GM18508 (cell line): ENCODE results near the gene CD27.
"Not testable (repeated sequence)": the region's sequence is repeated elsewhere in the genome, so short reads cannot be mapped to it uniquely, and the experiment has no call there.

Experiments
- ATAC-seq: cut with Tn5 transposase; IDR thresholded peaks from one replicate; pipeline ENCODE4 v1.9.1; 2021; ENCODE audit warnings: moderate number of reproducible peaks; ENCODE audit not compliant: insufficient read depth, unreplicated experiment

CD27 gene

DNA sequence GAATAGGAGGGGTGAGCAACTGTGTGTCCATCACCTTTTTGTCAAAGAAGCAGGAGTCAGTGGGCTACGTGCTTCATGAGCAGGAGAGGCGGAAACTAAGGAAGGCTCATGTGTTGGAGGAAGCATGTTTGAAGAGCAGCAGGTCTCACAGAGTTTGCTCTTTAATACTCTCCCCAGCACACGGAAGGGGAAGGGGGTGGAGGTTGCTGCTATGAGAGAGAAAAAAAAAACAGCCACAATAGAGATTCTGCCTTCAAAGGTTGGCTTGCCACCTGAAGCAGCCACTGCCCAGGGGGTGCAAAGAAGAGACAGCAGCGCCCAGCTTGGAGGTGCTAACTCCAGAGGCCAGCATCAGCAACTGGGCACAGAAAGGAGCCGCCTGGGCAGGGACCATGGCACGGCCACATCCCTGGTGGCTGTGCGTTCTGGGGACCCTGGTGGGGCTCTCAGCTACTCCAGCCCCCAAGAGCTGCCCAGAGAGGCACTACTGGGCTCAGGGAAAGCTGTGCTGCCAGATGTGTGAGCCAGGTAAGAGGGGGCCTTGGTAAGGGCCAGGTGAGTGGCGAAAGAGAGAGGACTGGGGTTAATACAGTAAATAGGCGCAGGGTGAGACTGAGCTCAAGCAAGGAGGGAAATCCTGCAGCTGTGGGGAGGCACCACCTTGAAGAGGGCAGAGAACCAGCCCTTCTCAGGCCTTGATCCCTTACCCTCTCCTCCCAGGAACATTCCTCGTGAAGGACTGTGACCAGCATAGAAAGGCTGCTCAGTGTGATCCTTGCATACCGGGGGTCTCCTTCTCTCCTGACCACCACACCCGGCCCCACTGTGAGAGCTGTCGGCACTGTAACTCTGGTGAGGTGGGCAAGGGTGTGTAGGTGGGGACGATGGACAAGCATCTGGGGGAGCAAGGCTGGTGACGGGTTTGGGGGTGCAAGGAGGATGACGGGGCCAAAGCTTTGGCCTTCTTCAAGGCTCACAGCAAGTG, at the start of gene CD27:
Gene CD27, plus strand, starts transcription at position 252 of the 985 bp plus-strand sequence. Its CDS starts 141 bp downstream, at position 393.
- ATAC-seq = no peak

DNA sequence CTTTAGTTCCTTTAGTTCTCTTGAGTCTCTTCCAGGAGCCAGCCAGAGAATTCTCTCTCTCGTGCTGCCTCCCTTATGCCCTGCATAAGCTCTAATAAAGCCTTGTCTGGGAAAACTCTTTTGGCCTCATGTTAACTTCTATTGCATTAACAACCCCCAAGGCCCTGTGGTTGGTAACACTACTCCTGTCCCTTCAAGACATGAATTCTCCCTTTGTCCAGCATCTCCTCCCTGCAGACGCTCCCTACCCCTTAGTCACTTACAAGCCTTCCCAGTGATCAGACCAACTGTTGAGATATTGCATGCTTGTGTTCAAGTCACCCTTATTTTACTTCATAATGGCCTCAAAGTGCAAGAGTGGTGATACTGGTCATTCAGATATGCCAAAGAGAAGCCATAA, 48.7 kb upstream of the CD27 start:
- ATAC-seq = no peak

DNA sequence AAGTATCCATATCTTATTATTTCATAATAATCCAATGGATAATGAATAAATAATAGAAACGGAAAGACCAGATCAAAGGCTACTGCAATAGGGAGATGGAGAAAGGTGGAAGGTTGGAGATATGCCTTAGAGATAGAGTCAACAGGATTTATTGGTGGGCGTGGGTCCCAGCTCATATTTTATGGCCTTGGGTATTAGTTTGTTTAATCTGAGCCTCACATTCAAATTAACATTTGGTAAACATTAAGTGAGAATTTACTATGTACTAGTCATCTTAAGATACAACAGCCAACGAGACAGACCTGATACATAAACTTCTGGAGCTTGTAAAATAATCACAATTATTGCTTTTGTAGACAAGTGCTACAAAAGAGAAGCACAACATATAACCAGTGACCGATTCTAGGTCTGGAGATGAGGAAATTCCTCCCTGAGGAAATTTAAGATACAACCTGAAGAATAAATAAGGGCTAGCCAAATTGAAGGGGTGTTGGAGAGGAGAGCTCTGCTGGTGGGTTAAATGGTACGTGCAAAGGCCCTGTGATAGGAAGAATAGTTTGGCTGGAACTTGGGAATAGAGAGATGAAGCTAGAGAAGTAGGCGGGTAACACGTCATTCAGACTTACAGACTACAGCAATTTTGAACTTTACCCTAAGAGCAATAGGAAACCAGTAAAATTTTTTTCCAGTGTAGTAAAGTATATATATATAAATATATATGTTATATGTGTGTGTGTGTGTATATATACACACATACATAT, 44.7 kb upstream of the CD27 start:
- no peak for ATAC-seq

DNA sequence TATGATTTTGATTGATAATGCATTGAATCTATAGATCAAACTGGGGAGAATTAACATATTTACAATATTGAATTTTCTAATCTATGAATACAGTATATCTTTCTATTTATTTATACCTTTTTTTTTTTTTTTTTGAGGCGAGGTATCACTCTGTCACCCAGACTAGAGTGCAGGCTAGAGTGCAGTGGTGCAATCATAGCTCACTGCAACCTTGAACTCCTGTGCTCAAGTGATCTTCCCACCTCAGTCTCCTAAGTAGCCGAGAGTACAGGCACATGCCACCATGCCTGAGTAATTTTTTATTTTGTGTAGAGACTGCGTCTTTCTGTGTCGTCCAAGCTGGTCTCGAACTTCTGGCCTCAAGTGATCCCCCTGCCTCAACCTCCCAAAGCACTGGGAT, 40.4 kb upstream of the CD27 start:
- no peak for ATAC-seq

DNA sequence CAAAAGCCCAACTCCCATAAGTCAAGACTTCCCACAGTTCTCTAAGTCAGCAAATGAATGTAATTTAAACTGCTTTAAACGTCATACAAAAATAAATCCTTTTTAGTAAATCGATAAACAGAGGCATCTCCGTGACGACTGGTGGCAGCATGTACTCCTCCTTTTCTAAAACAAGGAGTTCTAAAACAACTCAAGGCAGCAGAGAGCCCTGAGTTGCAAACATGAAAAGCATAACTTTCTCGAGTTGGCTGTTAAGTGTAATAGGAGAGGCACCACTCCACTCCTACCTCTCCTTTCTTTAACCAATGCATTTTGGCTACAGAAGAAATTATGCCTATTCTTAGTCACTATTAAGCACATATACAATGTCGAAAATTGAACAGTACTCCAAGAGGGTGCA, 38.8 kb upstream of the CD27 start:
- no peak for ATAC-seq

DNA sequence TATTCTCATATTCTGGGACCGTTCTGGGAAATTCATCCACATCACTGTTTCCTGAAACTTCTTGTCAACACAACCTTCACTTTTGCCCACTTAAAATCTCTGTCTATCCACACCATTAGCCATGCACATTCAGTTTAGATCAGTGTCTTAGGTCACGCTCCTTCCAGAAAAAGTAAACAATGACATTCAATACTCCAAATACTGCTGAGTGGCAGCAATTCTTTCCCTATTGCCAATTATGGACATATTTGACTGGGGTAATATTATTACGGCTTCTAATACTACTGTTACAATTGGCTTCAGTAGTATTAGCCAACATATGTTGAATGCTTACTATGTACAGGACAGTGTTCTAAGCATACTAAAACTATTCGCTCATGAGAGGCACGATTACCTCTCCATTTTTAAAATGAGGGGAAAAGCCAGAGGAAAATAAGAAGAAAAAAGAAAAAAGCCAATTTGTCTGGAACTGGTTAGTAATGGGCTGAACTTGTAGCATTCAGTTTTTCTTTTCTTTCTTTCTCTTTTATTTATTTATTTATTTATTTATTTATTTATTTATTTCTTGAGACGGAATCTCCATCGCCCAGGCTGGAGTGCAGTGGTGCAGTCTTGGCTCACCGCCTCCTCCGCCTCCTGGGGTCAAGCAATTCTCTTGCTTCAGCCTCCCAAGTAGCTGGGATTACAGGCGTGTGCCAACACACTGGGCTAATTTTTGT, 37.4 kb upstream of the CD27 start:
- no peak for ATAC-seq

DNA sequence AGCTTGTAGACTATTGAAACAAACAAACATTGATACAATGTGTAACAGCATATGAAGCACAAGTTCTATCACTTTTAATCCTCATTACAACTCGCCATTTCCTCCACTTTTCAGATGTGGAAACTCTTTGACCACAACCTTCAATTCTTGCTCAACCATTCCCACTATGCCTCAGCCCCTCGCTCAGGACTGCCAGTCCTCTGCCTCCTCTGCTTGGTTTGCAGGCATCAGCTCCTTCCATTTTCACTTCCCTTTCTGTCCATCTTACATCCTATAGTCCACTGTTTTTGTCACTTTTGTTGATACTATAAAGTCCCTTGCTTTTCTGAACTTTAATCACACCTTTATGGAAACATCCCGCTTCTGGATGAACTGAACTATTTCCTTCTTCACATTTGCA, 28.2 kb upstream of the CD27 start:
- ATAC-seq = no peak

DNA sequence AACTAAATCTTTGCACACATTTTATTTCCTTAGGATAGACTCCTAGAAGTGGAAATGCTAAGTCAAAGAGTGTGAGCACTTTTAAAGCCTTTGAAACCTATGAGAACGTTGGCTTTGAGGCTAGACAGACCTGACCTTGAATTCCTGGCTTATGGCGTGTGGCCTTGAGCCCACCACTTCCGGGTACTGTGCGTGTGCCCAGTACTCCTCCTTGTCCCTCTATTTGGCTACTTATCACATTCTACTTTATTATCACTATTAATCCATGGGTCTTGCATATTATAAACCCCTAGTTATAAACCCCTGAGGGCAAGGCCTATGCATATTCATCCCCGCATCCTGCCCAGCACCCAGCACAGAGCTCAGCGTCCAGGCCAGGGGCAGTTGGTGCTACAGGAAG, 26.0 kb upstream of the CD27 start:
- ATAC-seq = no peak

DNA sequence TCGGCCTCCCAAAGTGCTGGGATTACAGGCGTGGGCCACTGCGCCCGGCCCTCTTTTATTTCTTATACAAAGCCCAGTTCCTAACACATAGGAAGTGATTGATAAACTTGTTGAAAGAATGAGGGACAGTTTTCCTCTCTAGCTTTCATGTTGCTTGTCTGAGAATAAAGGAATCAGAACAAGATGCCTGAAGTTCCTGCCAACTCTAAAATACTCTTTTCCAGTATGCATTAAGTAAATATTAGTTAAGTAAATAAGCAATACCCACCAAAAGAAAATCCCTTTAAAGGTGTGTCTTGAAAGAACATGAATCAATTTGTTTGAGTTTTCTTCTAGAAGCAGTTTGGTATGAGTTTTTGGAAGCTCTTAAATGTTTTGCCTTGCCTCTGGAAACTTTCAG, 24.4 kb upstream of the CD27 start:
- ATAC-seq = no peak

DNA sequence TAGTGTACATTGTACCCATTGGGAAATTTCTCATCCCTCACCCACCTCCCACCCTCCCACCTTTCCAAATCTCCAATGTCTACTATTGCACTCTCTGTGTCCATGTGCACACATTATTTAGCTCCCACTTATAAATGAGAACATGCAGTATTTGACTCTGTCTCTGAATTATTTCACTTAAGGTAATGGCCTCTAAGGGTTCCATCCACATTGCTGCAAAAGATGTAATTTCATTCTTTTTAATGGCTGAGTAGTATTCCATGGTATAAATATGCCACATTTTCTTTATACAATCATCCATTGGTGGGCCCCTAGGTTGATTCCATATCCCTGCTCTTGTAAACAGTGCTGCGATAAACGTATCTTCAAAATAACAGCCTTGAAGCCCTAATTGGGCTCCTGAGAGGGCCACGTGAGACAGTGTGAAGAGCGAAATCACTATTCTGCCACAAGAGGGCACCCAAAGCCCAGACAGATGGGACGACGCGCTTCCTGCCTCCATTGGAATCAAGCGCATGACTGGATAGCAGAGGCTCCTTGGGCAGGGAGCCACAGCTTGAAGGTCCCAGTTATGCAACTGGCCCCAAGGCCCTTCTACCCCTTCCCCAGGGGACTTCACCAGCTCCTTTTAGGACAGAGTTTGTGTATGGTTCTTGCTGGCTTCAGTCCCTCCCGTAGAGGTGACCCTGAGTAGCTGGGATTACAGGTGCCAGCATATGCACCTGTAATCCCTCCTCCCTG, 21.3 kb upstream of the CD27 start:
- no peak for ATAC-seq

DNA sequence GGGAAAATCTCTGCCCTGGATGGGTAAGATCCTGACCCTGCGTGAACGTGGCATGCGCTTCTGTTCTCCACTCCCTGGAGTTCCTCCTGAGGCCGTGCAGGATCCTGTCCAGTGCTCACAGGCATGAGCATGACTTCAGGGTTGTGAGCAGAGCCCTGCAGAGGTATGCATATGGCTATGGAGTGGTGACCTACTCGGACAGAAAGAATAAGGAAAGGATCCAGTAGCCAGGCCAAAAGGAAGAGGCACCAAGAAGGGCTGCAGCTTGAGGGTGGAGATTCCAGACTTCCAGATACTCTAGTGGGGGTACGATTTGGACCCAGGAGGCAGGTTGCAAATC, 20.8 kb upstream of the CD27 start:
- ATAC-seq = no peak

DNA sequence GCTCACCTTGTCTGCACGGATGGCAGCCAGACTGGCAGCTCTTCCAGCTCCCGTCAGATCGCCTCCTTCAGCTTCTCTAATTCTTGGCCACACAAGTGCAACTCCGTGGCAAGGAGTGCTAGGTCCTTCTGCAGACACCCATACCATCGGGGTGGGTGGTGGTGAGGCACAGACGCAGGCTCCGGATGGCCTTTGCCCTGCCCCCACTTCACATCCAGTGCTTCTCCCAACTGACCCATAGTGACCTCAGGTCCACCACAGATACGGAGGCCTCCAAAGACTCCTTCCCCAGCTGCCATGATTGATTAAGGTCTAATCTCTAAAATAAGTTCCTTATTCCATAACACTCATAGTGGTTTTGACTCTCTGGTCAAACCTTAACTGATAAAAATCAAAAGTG, 19.9 kb upstream of the CD27 start:
- no peak for ATAC-seq

DNA sequence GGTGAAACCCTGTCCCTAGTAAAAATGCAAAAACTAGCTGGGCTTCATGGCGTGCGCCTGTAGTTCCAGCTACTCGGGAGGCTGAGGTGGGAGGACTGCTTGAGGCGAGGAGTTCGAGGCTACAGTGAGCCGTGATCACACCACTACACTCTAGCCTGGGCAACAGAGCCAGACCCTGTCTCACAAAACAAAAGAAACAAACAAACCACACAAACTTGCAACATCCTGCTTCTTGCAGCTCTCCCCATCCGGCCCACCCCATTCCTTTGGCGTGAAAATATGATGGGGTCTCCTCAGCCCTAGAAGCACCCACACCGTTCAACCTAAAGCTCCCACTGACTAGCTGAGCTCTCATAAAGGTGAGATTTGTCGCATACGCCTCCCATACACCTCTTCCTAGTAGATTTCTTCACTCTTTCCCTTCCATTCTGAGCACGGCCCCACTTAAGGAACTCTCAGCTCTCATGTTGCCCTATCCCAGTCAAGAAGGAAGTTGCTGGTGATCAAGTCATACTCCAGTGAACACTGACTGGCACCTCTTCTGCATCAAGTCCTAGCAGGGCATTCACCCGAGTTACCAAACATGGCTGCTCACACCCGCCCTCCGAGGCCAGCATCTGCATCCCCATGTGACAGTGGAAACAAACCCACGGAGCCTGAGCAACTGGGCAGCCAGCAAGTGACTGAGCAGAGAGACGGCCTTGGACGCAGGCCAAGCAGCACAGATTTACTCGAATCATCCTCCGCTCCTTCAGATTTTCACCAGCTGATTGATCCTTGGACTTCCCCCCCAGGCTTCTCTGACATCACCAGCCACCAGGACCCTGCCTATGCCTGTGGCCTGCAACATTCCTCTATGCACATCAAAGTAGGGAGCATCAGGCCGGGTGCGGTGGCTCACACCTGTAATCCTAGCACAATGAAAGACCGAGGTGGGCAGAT, 18.9 kb upstream of the CD27 start:
- no peak for ATAC-seq

DNA sequence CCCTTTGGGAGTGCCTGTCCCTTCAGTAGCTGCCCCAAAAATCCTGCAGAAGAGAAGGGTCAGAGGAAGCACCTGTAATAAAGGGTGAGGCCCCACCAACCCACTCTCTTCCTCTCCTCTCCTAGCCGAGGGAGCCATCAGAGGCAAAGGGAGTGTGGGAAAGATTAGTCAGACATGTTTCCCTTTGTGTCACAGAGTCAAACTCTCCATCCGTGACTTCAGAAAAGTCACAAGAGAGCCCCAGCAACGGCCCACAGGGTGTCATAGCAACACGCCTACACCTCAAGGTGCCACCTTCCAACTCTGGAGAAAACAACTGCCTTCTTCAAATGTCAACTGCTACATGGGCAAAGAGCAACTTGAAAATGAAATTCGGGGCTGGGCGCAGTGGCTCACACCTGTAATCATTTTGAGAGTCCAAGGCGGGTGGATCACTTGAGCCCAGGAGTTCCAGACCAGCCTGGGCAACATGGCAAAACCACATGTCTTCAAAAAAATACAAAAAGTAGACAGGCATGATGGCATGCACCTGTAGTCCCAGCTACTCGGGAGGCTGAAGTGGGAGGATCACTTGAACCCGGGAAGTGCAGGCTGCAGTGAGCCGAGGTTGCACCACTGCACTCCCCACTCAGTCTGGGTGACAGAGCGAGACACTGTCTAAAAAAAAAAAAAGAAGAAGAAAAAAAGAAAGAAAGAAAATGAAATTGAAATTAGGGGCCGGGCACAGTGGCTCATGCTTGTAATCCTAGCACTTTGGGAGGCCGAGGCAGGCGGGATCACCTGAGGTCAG, 17.7 kb upstream of the CD27 start:
- ATAC-seq = no peak

DNA sequence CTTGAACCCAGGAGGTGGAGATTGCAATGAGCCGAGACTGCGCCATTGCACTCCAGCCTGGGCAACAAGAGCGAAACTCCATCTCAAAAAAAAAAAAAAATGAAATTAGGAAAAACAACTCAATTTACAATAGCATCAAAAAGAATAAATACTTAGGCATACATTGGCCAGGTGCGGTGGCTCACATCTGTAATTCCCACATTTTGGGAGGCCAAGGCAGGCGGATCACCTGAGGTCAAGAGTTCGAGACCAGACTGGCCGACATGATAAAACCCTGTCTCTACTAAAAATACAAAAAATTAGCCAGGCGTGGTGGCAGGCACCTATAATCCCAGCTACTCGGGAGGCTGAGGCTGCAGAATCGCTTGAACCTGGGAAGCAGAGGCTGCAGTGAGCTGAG, 17.0 kb upstream of the CD27 start:
- not testable (repeated sequence) for ATAC-seq

DNA sequence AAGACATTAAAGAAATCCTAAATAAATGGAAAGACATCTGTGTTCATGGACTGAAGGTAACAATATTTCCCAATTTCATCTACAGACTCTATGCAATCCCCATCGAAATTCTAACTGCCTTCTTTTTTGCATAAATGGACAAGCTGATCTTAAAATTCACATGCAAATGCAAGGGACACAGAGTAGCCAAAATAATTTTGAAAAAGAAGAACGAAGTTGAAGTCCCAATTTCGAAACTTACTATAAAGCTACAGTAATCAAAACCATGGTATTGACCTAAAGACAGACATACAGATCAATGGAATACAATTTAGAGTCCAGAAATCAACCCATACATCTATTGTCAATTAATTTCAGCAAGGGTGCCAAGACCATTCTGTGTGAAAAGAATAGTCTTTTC, 16.4 kb upstream of the CD27 start:
- no peak for ATAC-seq

DNA sequence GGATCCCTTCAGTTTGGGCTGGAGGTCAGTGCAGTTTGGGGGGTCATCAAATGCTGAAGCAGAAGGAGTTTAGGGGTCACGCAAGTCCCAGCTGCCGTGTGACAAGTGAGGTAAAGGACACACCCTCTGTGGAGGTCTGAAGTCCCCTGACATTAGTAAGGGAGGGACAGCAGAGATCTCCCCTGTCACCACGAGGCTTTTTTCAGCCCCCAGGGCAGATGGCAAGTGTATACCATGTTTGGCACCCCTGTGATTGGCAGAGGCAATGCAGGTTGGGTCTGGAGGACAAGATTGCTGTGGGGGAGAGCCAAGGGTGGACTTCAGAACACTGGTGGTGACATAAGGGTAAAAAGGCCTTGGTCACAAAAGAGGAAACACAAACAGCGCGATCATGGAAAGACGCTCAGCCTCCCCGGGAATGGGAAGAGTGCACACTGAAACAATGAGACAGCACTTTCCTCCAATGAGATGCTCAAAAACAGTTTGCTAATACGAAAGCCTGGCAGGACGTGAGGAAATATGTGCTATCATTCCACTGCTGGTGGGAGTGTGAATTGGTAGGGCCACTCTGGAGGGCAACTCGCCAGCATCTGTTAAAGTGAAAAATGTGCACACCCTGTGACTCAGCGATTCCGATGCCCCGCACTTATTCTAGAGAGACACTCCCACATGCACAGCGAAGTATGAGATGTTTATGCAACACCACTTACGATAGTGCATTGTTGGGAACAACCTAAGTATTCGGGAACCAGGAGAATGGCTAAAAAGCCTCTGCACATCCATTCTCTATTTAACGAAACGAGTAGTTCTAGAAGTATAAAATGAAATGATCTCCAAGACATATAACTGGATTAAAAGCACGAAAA, 14.4 kb upstream of the CD27 start:
- ATAC-seq = no peak
